ENCODE measurements around the gene ORC5.
"Not testable (repeated sequence)": the region's sequence is repeated elsewhere in the genome, so short reads cannot be mapped to it uniquely, and the experiment has no call there.

The ORC5 gene

GRCh38 chr7:104207731-104208420 lies at the start of gene ORC5:
Gene ORC5 (minus strand): TSS chr7:104208013. CDS start chr7:104207904, 109 bp downstream.
- peaks cover 14% of the 10 kb centered on the region for H3K27me3 Mint-ChIP-seq (ENCODE audit: low read depth)
- peaks cover 9% of the 10 kb centered on the region for H3K36me3 Mint-ChIP-seq (ENCODE audit: low read depth)
- peaks cover 21% of the 10 kb centered on the region for H3K4me1 Mint-ChIP-seq (ENCODE audit: low read depth)
- no peaks in the 10 kb centered on the region for H3K9me3 Mint-ChIP-seq
- peak within 1 kb of the TSS; percentile 92 for H3K27ac Mint-ChIP-seq
- H3K4me3 Mint-ChIP-seq: peak within 1 kb of the TSS; percentile 93
- peak; percentile 83 for DNase-seq (ENCODE audit: low spot score)

GRCh38 chr7:104255616-104256015 lies 47.8 kb upstream of the ORC5 start:
- DNase-seq (ENCODE audit: low spot score): no peak
- no peaks in the 10 kb centered on the region for H3K9me3 Mint-ChIP-seq
- no peak overlapping the region for H3K4me3 Mint-ChIP-seq
- H3K4me1 Mint-ChIP-seq (ENCODE audit: low read depth): no peaks in the 10 kb centered on the region
- H3K36me3 Mint-ChIP-seq (ENCODE audit: low read depth): no peaks in the 10 kb centered on the region
- no peak overlapping the region for H3K27ac Mint-ChIP-seq
- H3K27me3 Mint-ChIP-seq (ENCODE audit: low read depth): peaks cover 3% of the 10 kb centered on the region

GRCh38 chr7:104255194-104255593 lies 47.4 kb upstream of the ORC5 start:
- Mint-ChIP-seq H3K9me3 (no peaks in the 10 kb centered on the region), H3K4me3 (no peak overlapping the region), H3K4me1 (ENCODE audit: low read depth) (no peaks in the 10 kb centered on the region), H3K27ac (no peak overlapping the region), H3K27me3 (ENCODE audit: low read depth) (peaks cover 3% of the 10 kb centered on the region), H3K36me3 (ENCODE audit: low read depth) (no peaks in the 10 kb centered on the region)
- DNase-seq (ENCODE audit: low spot score): no peak

- Mint-ChIP-seq H3K4me3 (no peak overlapping the region), H3K4me1 (ENCODE audit: low read depth) (no peaks in the 10 kb centered on the region), H3K27ac (no peak overlapping the region), H3K9me3 (no peaks in the 10 kb centered on the region), H3K27me3 (ENCODE audit: low read depth) (peaks cover 3% of the 10 kb centered on the region), H3K36me3 (ENCODE audit: low read depth) (no peaks in the 10 kb centered on the region)
- no peak for DNase-seq (ENCODE audit: low spot score)
These were observed 46.9 kb upstream of the ORC5 start for GRCh38 chr7:104254696-104255095.

- H3K4me1 Mint-ChIP-seq (ENCODE audit: low read depth): no peaks in the 10 kb centered on the region
These were observed 44.8 kb upstream of the ORC5 start for GRCh38 chr7:104252409-104253134.

GRCh38 chr7:104242638-104243037 lies 34.8 kb upstream of the ORC5 start:
- H3K27ac Mint-ChIP-seq: no peak overlapping the region
- no peaks in the 10 kb centered on the region for H3K36me3 Mint-ChIP-seq (ENCODE audit: low read depth)
- peaks cover 25% of the 10 kb centered on the region for H3K27me3 Mint-ChIP-seq (ENCODE audit: low read depth)
- no peaks in the 10 kb centered on the region for H3K9me3 Mint-ChIP-seq
- no peaks in the 10 kb centered on the region for H3K4me1 Mint-ChIP-seq (ENCODE audit: low read depth)
- no peak for DNase-seq (ENCODE audit: low spot score)
- no peak overlapping the region for H3K4me3 Mint-ChIP-seq

More at GRCh38 chr7:104252409-104253134, 44.8 kb upstream of the ORC5 start:
- Mint-ChIP-seq H3K4me3 (no peak overlapping the region), H3K9me3 (no peaks in the 10 kb centered on the region), H3K36me3 (ENCODE audit: low read depth) (no peaks in the 10 kb centered on the region), H3K27ac (no peak overlapping the region), H3K27me3 (ENCODE audit: low read depth) (peaks cover 9% of the 10 kb centered on the region)
- no peak for DNase-seq (ENCODE audit: low spot score)

GRCh38 chr7:104241538-104242209 lies 33.9 kb upstream of the ORC5 start:
- Mint-ChIP-seq H3K27ac (no peak overlapping the region), H3K4me1 (ENCODE audit: low read depth) (no peaks in the 10 kb centered on the region), H3K36me3 (ENCODE audit: low read depth) (no peaks in the 10 kb centered on the region), H3K27me3 (ENCODE audit: low read depth) (peaks cover 21% of the 10 kb centered on the region), H3K9me3 (no peaks in the 10 kb centered on the region), H3K4me3 (no peak overlapping the region)
- DNase-seq (ENCODE audit: low spot score): no peak

GRCh38 chr7:104241135-104241534 lies 33.3 kb upstream of the ORC5 start:
- no peaks in the 10 kb centered on the region for H3K36me3 Mint-ChIP-seq (ENCODE audit: low read depth)
- no peaks in the 10 kb centered on the region for H3K9me3 Mint-ChIP-seq
- H3K27ac Mint-ChIP-seq: no peak overlapping the region
- H3K4me1 Mint-ChIP-seq (ENCODE audit: low read depth): no peaks in the 10 kb centered on the region
- DNase-seq (ENCODE audit: low spot score): no peak
- H3K27me3 Mint-ChIP-seq (ENCODE audit: low read depth): peaks cover 21% of the 10 kb centered on the region
- H3K4me3 Mint-ChIP-seq: no peak overlapping the region

GRCh38 chr7:104240401-104240800 lies 32.6 kb upstream of the ORC5 start:
- H3K27me3 Mint-ChIP-seq (ENCODE audit: low read depth): peaks cover 21% of the 10 kb centered on the region
- H3K4me1 Mint-ChIP-seq (ENCODE audit: low read depth): no peaks in the 10 kb centered on the region
- no peak for DNase-seq (ENCODE audit: low spot score)
- H3K4me3 Mint-ChIP-seq: no peak overlapping the region
- no peaks in the 10 kb centered on the region for H3K9me3 Mint-ChIP-seq
- no peak overlapping the region for H3K27ac Mint-ChIP-seq
- no peaks in the 10 kb centered on the region for H3K36me3 Mint-ChIP-seq (ENCODE audit: low read depth)

- H3K4me3 Mint-ChIP-seq; H3K27ac Mint-ChIP-seq; H3K4me1 Mint-ChIP-seq (ENCODE audit: low read depth); H3K36me3 Mint-ChIP-seq (ENCODE audit: low read depth); DNase-seq (ENCODE audit: low spot score); H3K9me3 Mint-ChIP-seq: not testable (repeated sequence)
- peaks cover 20% of the 10 kb centered on the region for H3K27me3 Mint-ChIP-seq (ENCODE audit: low read depth)
These were observed 27.2 kb upstream of the ORC5 start for GRCh38 chr7:104234990-104235389.

GRCh38 chr7:104231054-104232046 lies 23.5 kb upstream of the ORC5 start:
- Mint-ChIP-seq H3K36me3 (ENCODE audit: low read depth) (no peaks in the 10 kb centered on the region), H3K27me3 (ENCODE audit: low read depth) (peaks cover 21% of the 10 kb centered on the region), H3K9me3 (no peaks in the 10 kb centered on the region), H3K27ac (no peak overlapping the region), H3K4me1 (ENCODE audit: low read depth) (peaks cover 3% of the 10 kb centered on the region), H3K4me3 (no peak overlapping the region)
- DNase-seq (ENCODE audit: low spot score): peak; percentile 32

GRCh38 chr7:104230606-104231005 lies 22.8 kb upstream of the ORC5 start:
- H3K27me3 Mint-ChIP-seq (ENCODE audit: low read depth): peaks cover 21% of the 10 kb centered on the region
- H3K36me3 Mint-ChIP-seq (ENCODE audit: low read depth): no peaks in the 10 kb centered on the region
- no peak for DNase-seq (ENCODE audit: low spot score)
- no peaks in the 10 kb centered on the region for H3K9me3 Mint-ChIP-seq
- H3K4me3 Mint-ChIP-seq: no peak overlapping the region
- no peak overlapping the region for H3K27ac Mint-ChIP-seq
- peaks cover 3% of the 10 kb centered on the region for H3K4me1 Mint-ChIP-seq (ENCODE audit: low read depth)

- Mint-ChIP-seq H3K27me3 (ENCODE audit: low read depth) (peaks cover 23% of the 10 kb centered on the region), H3K36me3 (ENCODE audit: low read depth) (no peaks in the 10 kb centered on the region), H3K27ac (no peak overlapping the region), H3K9me3 (no peaks in the 10 kb centered on the region), H3K4me3 (no peak overlapping the region), H3K4me1 (ENCODE audit: low read depth) (peaks cover 3% of the 10 kb centered on the region)
- no peak for DNase-seq (ENCODE audit: low spot score)
These were observed 20.6 kb upstream of the ORC5 start for GRCh38 chr7:104228442-104228841.
